Mucosa of rectum (tissue), 2 donors: ENCODE results near the gene TNC.

Experiments used
- H3K27ac ChIP-seq, 2 donors: one replicate each; pipeline ENCODE4 v1.7.0; 2013; ENCODE audit warnings: inconsistent platforms in 2 of 2, low read depth in 2 of 2, low read length in 2 of 2
- H3K27me3 ChIP-seq, 2 donors: one replicate each; pipeline ENCODE4 v1.7.0; 2013; ENCODE audit warnings: low read length in 2 of 2; ENCODE audit not compliant: control insufficient read depth in 2 of 2, insufficient read depth in 2 of 2
- H3K36me3 ChIP-seq, 2 donors: one replicate each; pipeline ENCODE4 v1.7.0; 2013; ENCODE audit warnings: low read length in 2 of 2; ENCODE audit not compliant: control insufficient read depth in 2 of 2, insufficient read depth in 2 of 2
- H3K4me1 ChIP-seq, 2 donors: one replicate each; pipeline ENCODE4 v1.7.0; 2013; ENCODE audit warnings: low read length in 2 of 2, mild to moderate bottlenecking in 1 of 2; ENCODE audit not compliant: control insufficient read depth in 2 of 2, insufficient read depth in 2 of 2
- H3K4me3 ChIP-seq, 2 donors: one replicate each; pipeline ENCODE4 v1.7.0; 2013; ENCODE audit warnings: low read length in 2 of 2
- H3K9ac ChIP-seq, 2 donors: one replicate each; pipeline ENCODE4 v1.7.0; 2013; ENCODE audit warnings: low read length in 2 of 2, low read depth in 1 of 2, mild to moderate bottlenecking in 1 of 2
- H3K9me3 ChIP-seq, 2 donors: one replicate each; pipeline ENCODE4 v1.7.0; 2013; ENCODE audit warnings: low read length in 2 of 2; ENCODE audit not compliant: control insufficient read depth in 2 of 2
- donor health status: healthy.
- donor health status: Normal muscosa, but diverticular disease.

The TNC gene

GRCh38 chr9:115004545-115004944, 113.4 kb downstream of the TNC start:
- Histone ChIP-seq H3K4me3 (no peak overlapping the region), H3K9me3 (no peaks in the 10 kb centered on the region), H3K4me1 (no peaks in the 10 kb centered on the region), H3K9ac (no peak overlapping the region), H3K27me3 (peaks cover 2 to 3% of the 10 kb centered on the region in 2 donors), H3K27ac (no peak overlapping the region), H3K36me3 (no peaks in the 10 kb centered on the region)

GRCh38 chr9:115002371-115003120, 115.4 kb downstream of the TNC start:
- Histone ChIP-seq H3K27me3 (peaks cover 2 to 3% of the 10 kb centered on the region in 2 donors), H3K4me1 (no peaks in the 10 kb centered on the region), H3K27ac (no peak overlapping the region), H3K4me3 (no peak overlapping the region), H3K9me3 (no peaks in the 10 kb centered on the region), H3K9ac (no peak overlapping the region), H3K36me3 (no peaks in the 10 kb centered on the region)

- Histone ChIP-seq H3K27ac (no peak overlapping the region), H3K4me1 (no peaks in the 10 kb centered on the region), H3K36me3 (no peaks in the 10 kb centered on the region), H3K27me3 (peaks cover 2 to 3% of the 10 kb centered on the region in 2 donors), H3K4me3 (no peak overlapping the region), H3K9me3 (no peaks in the 10 kb centered on the region), H3K9ac (no peak overlapping the region)
Observed at GRCh38 chr9:115000217-115000639, 117.7 kb downstream of the TNC start.

- Histone ChIP-seq H3K4me1 (no peaks in the 10 kb centered on the region), H3K27me3 (peaks cover 3 to 4% of the 10 kb centered on the region in 2 donors), H3K27ac (no peak overlapping the region), H3K4me3 (no peak overlapping the region), H3K36me3 (no peaks in the 10 kb centered on the region), H3K9me3 (no peaks in the 10 kb centered on the region), H3K9ac (no peak overlapping the region)
Observed at GRCh38 chr9:114998326-114998725, 119.6 kb downstream of the TNC start.

- no peaks in the 10 kb centered on the region for H3K4me1 ChIP-seq
- no peak overlapping the region for H3K27ac ChIP-seq
- no peak overlapping the region for H3K4me3 ChIP-seq
- H3K27me3 ChIP-seq: peaks cover 3 to 4% of the 10 kb centered on the region in 2 donors
- no peaks in the 10 kb centered on the region for H3K36me3 ChIP-seq
- no peaks in the 10 kb centered on the region for H3K9me3 ChIP-seq
- H3K9ac ChIP-seq: no peak overlapping the region
Observed at GRCh38 chr9:114995681-114996221, 122.2 kb downstream of the TNC start.

GRCh38 chr9:114994768-114995167, 123.2 kb downstream of the TNC start:
- no peak overlapping the region for H3K27ac ChIP-seq
- H3K27me3 ChIP-seq: peaks cover 0 to 2% of the 10 kb centered on the region in 2 donors
- no peaks in the 10 kb centered on the region for H3K9me3 ChIP-seq
- H3K9ac ChIP-seq: no peak overlapping the region
- H3K4me3 ChIP-seq: no peak overlapping the region
- no peaks in the 10 kb centered on the region for H3K36me3 ChIP-seq
- H3K4me1 ChIP-seq: no peaks in the 10 kb centered on the region

GRCh38 chr9:114991861-114992260, 126.1 kb downstream of the TNC start:
- H3K27me3 ChIP-seq: peaks cover 0 to 2% of the 10 kb centered on the region in 2 donors
- H3K9me3 ChIP-seq: no peaks in the 10 kb centered on the region

GRCh38 chr9:114990901-114991300, 127.1 kb downstream of the TNC start:
- Histone ChIP-seq H3K9me3 (no peaks in the 10 kb centered on the region), H3K36me3 (no peaks in the 10 kb centered on the region), H3K27me3 (peaks cover 0 to 2% of the 10 kb centered on the region in 2 donors), H3K4me3 (no peak overlapping the region), H3K9ac (no peak overlapping the region), H3K27ac (no peak overlapping the region), H3K4me1 (no peaks in the 10 kb centered on the region)

More at GRCh38 chr9:114991861-114992260, 126.1 kb downstream of the TNC start:
- Histone ChIP-seq H3K4me1 (no peaks in the 10 kb centered on the region), H3K4me3 (no peak overlapping the region), H3K9ac (no peak overlapping the region), H3K27ac (no peak overlapping the region), H3K36me3 (no peaks in the 10 kb centered on the region)

- Histone ChIP-seq H3K9ac (no peak overlapping the region), H3K27me3 (peaks cover 0 to 2% of the 10 kb centered on the region in 2 donors), H3K4me3 (no peak overlapping the region), H3K36me3 (no peaks in the 10 kb centered on the region), H3K27ac (no peak overlapping the region), H3K4me1 (no peaks in the 10 kb centered on the region), H3K9me3 (no peaks in the 10 kb centered on the region)
Observed at GRCh38 chr9:114989600-114990410, 128.2 kb downstream of the TNC start.
